Suprapubic skin (tissue), 4 donors: ENCODE results near the gene SLC37A3.

Experiments
- CTCF ChIP-seq, 2 donors: fragments of 200-600 bp in 1 of 2; fragments of 450-650 bp in 1 of 2; sonication (generic) in 1 of 2; IDR thresholded peaks; one replicate each; pipeline ENCODE4 v1.5.1; 2016 to 2019; ENCODE audit warnings: antibody characterized with exemption in 2 of 2, mild to moderate bottlenecking in 1 of 2, moderate library complexity in 1 of 2
- EP300 ChIP-seq: sonication (generic); formaldehyde crosslinking; IDR thresholded peaks from one replicate; pipeline ENCODE4 v1.6.1; 2017; ENCODE audit warnings: antibody characterized with exemption
- POLR2A ChIP-seq, 2 donors: fragments of 450-650 bp; IDR thresholded peaks; one replicate each; pipeline ENCODE4 v1.6.1; 2017; ENCODE audit warnings: antibody characterized with exemption in 2 of 2, mild to moderate bottlenecking in 2 of 2, moderate library complexity in 2 of 2
- POLR2AphosphoS5 ChIP-seq, 3 donors: sonication (generic); formaldehyde crosslinking; IDR thresholded peaks; one replicate each; pipeline ENCODE4 v1.6.1; 2017; ENCODE audit warnings: antibody characterized with exemption in 3 of 3

GRCh38 chr7:140433396-140433795, 35.1 kb upstream of the SLC37A3 start:
- TF ChIP-seq POLR2A (IDR thresholded peaks at IDR 0.05), result no peak
- TF ChIP-seq CTCF (IDR thresholded peaks at IDR 0.05), result no peak
- no peak for TF ChIP-seq EP300
- TF ChIP-seq POLR2AphosphoS5 (IDR thresholded peaks at IDR 0.05), result no peak
